Thyroid gland (tissue), 4 donors: ENCODE results near the gene GBP7. TPM values are rescaled to one million over a fixed set of nuclear protein-coding genes. Genes with fewer than 3 reads are reported as not detected.

Experiments used
- DNase-seq, 2 donors: peaks; one replicate each; pipeline ENCODE4 v3.0.0-alpha.2; 2019
- H3K27ac ChIP-seq, 3 donors: fragments of 200-600 bp; sonication (generic); 1 replicate in 2 of 3; 2 replicates in 1 of 3; pipeline ENCODE4 v1.5.1; 2016 to 2019; ENCODE audit warnings: mild to moderate bottlenecking in 1 of 3, moderate library complexity in 1 of 3
- H3K27me3 ChIP-seq: fragments of 200-600 bp; sonication (generic); one replicate; pipeline ENCODE4 v1.5.1; 2019
- H3K36me3 ChIP-seq, 2 donors: fragments of 200-600 bp; sonication (generic); one replicate each; pipeline ENCODE4 v1.5.1; 2016 to 2019
- H3K4me1 ChIP-seq, 2 donors: fragments of 200-600 bp; sonication (generic); one replicate each; pipeline ENCODE4 v1.5.1; 2017 to 2019
- H3K4me3 ChIP-seq, 3 donors: fragments of 200-600 bp; sonication (generic); replicated peaks in 1 of 3; 1 replicate in 2 of 3; 2 replicates in 1 of 3; pipeline ENCODE4 v1.5.1; 2016; ENCODE audit warnings: mild to moderate bottlenecking in 1 of 3
- H3K9me3 ChIP-seq: fragments of 200-600 bp; sonication (generic); one replicate; pipeline ENCODE4 v1.5.1; 2017
- POLR2A ChIP-seq, 2 donors: fragments of 450-650 bp; IDR thresholded peaks; one replicate each; pipeline ENCODE4 v1.6.1; 2017; ENCODE audit warnings: antibody characterized with exemption in 2 of 2, mild to moderate bottlenecking in 2 of 2, moderate library complexity in 1 of 2
- WGBS, 2 donors: methylation state at CpG; one replicate each; pipeline ENCODE4 v1.1.5; 2017; 5-methylcytosine and 5-hydroxymethylcytosine counted together
- intact Hi-C: fragments of 100-400 bp; cut with DNase I; formaldehyde crosslinking; loops from one replicate; pipeline ENCODE4 v1.15.1; 2023
- total RNA-seq, 4 donors: library from RNA; depleted of rRNA; stranded (reverse); fragments of >200 nt; gene quantifications; one replicate each; pipeline ENCODE4 v1.2.3, GENCODE V29; 2016
- TF ChIP-seq, protein P1 (sequence below), 6 experiments: fragments of 200-600 bp in 3 of 6; fragments of 450-650 bp in 3 of 6; sonication (generic) in 3 of 6; IDR thresholded peaks; one replicate each; pipeline ENCODE4 v1.5.1; 2016 to 2019; ENCODE audit warnings: antibody characterized with exemption in 6 of 6, mild to moderate bottlenecking in 2 of 6, inconsistent platforms in 1 of 6, moderate library complexity in 1 of 6

The GBP7 gene
- total RNA-seq, 4 donors from 2014 or later = not detected

DNA sequence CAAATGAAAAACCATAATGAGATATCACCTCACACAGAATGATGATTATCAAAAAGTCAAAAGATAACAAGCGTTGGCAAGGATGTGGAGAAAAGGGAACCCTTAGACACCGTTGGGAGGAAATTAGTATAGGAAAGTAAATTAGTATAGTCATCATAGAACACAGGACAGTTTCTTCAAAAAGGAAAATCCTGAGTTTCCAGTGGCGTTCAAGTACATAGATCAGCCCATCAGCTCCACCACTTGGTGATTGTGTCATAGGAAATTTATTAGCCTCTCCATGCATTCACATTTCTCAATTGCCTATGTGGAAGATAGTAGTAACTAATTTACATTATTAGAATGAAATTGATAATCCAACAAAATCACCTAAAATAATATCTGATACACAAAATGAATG lies 29.1 kb downstream of the GBP7 start:
- Histone ChIP-seq H3K9me3 (no peaks in the 10 kb centered on the region), H3K4me3 (no peak overlapping the region), H3K27me3 (no peaks in the 10 kb centered on the region), H3K36me3 (no peaks in the 10 kb centered on the region), H3K4me1 (no peaks in the 10 kb centered on the region), H3K27ac (no peak overlapping the region)
- no peak for DNase-seq
- intact Hi-C loops = no loop called here
- WGBS, 2 donors = 85 to 86% methylated on average over 3 of the region's 3 CpGs
- TF ChIP-seq POLR2A (IDR thresholded peaks at IDR 0.05) = no peak
- TF ChIP-seq, protein P1, sequence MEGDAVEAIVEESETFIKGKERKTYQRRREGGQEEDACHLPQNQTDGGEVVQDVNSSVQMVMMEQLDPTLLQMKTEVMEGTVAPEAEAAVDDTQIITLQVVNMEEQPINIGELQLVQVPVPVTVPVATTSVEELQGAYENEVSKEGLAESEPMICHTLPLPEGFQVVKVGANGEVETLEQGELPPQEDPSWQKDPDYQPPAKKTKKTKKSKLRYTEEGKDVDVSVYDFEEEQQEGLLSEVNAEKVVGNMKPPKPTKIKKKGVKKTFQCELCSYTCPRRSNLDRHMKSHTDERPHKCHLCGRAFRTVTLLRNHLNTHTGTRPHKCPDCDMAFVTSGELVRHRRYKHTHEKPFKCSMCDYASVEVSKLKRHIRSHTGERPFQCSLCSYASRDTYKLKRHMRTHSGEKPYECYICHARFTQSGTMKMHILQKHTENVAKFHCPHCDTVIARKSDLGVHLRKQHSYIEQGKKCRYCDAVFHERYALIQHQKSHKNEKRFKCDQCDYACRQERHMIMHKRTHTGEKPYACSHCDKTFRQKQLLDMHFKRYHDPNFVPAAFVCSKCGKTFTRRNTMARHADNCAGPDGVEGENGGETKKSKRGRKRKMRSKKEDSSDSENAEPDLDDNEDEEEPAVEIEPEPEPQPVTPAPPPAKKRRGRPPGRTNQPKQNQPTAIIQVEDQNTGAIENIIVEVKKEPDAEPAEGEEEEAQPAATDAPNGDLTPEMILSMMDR (IDR thresholded peaks at IDR 0.05) = no peak

GRCh38 chr1:89143484-89143883 lies 32.3 kb downstream of the GBP7 start:
- no peak for TF ChIP-seq POLR2A (IDR thresholded peaks at IDR 0.05)
- TF ChIP-seq, protein P1 (IDR thresholded peaks at IDR 0.05) = no peak
- Histone ChIP-seq H3K4me3 (no peak overlapping the region), H3K9me3 (no peaks in the 10 kb centered on the region), H3K4me1 (no peaks in the 10 kb centered on the region), H3K36me3 (no peaks in the 10 kb centered on the region), H3K27me3 (no peaks in the 10 kb centered on the region), H3K27ac (no peak overlapping the region)
- 79% methylated on average over 2 of the region's 2 CpGs for WGBS, 2 donors
- intact Hi-C loops = no loop called here
- no peak for DNase-seq

GRCh38 chr1:89142160-89142559 lies 33.6 kb downstream of the GBP7 start:
- intact Hi-C loops = no loop called here

GRCh38 chr1:89133747-89134146 lies 42.1 kb downstream of the GBP7 start:
- Histone ChIP-seq H3K4me1 (peaks cover 4 to 6% of the 10 kb centered on the region in 2 donors), H3K4me3 (no peak overlapping the region), H3K36me3 (no peaks in the 10 kb centered on the region), H3K27me3 (no peaks in the 10 kb centered on the region), H3K27ac (no peak overlapping the region), H3K9me3 (no peaks in the 10 kb centered on the region)
- WGBS, 2 donors = 100% methylated on average over 1 of the region's 1 CpG
- intact Hi-C loops = no loop called here
- TF ChIP-seq, protein P1 (IDR thresholded peaks at IDR 0.05) = no peak
- TF ChIP-seq POLR2A (IDR thresholded peaks at IDR 0.05) = no peak
- no peak for DNase-seq

More at GRCh38 chr1:89142160-89142559, 33.6 kb downstream of the GBP7 start:
- Histone ChIP-seq H3K27me3 (no peaks in the 10 kb centered on the region), H3K9me3 (no peaks in the 10 kb centered on the region), H3K4me3 (no peak overlapping the region), H3K27ac (no peak overlapping the region), H3K36me3 (no peaks in the 10 kb centered on the region), H3K4me1 (no peaks in the 10 kb centered on the region)
- 93 to 95% methylated on average over 4 of the region's 4 CpGs for WGBS, 2 donors
- DNase-seq = no peak
- no peak for TF ChIP-seq POLR2A (IDR thresholded peaks at IDR 0.05)
- TF ChIP-seq, protein P1 (IDR thresholded peaks at IDR 0.05) = no peak

- peaks cover 7 to 14% of the 10 kb centered on the region in 2 donors for H3K4me1 ChIP-seq
- no peak overlapping the region for H3K4me3 ChIP-seq
- H3K9me3 ChIP-seq = no peaks in the 10 kb centered on the region
- intact Hi-C loops = no loop called here
- no peak for DNase-seq
- no peaks in the 10 kb centered on the region for H3K36me3 ChIP-seq
- no peak for TF ChIP-seq POLR2A (IDR thresholded peaks at IDR 0.05)
- TF ChIP-seq, protein P1 (IDR thresholded peaks at IDR 0.05) = no peak
- no peak overlapping the region for H3K27ac ChIP-seq
- H3K27me3 ChIP-seq = no peaks in the 10 kb centered on the region
- WGBS, 2 donors = 72 to 77% methylated on average over 1 of the region's 1 CpG
Observed at GRCh38 chr1:89130716-89131115, 45.1 kb downstream of the GBP7 start.
